Osteoblast (primary cell): ENCODE results near the gene HLA-G. TPM values are rescaled to one million over a fixed set of nuclear protein-coding genes. Genes with fewer than 3 reads are reported as not detected.
A peak's percentile ranks its signal among the peaks of the same experiment; 100 is the strongest.

ENCODE experiments used
- DNase-seq: peaks from one replicate; pipeline ENCODE4 v3.0.0; 2011; ENCODE audit warnings: low spot score, mixed read lengths; ENCODE audit not compliant: insufficient read length; ENCODE audit errors: missing footprints
- H2AFZ ChIP-seq: 2 replicates; pipeline ENCODE4 v1.6.0; 2011; ENCODE audit warnings: mild to moderate bottlenecking, low read length
- H3K27ac ChIP-seq: 2 replicates; pipeline ENCODE4 v1.5.1; 2011; ENCODE audit warnings: mild to moderate bottlenecking, low read depth, low read length, moderate library complexity
- H3K27me3 ChIP-seq: 2 replicates; pipeline ENCODE4 v1.6.0; 2012; ENCODE audit warnings: mild to moderate bottlenecking, control low read depth, inconsistent platforms, low read length, moderate library complexity; ENCODE audit not compliant: insufficient read depth
- H3K36me3 ChIP-seq: 2 replicates; pipeline ENCODE4 v1.5.1; 2011; ENCODE audit warnings: mild to moderate bottlenecking, low read length, control low read depth, moderate library complexity; ENCODE audit not compliant: insufficient read depth
- H3K4me1 ChIP-seq: 2 replicates; pipeline ENCODE4 v1.5.1; 2011; ENCODE audit warnings: mild to moderate bottlenecking, low read length, control low read depth, moderate library complexity; ENCODE audit not compliant: insufficient read depth
- H3K4me2 ChIP-seq: 2 replicates; pipeline ENCODE4 v1.6.0; 2011; ENCODE audit warnings: mild to moderate bottlenecking, low read length; ENCODE audit not compliant: insufficient read depth
- H3K4me3 ChIP-seq: fragments of 200-600 bp; sonication (generic); 3 replicates; pipeline ENCODE4 v1.5.1; 2012; ENCODE audit warnings: mild to moderate bottlenecking, low read length, inconsistent platforms; ENCODE audit not compliant: insufficient read depth
- H3K79me2 ChIP-seq: 2 replicates; pipeline ENCODE4 v1.6.0; 2012; ENCODE audit warnings: mild to moderate bottlenecking, low read length, control low read depth, inconsistent platforms; ENCODE audit not compliant: insufficient read depth
- H3K9me3 ChIP-seq: 2 replicates; pipeline ENCODE4 v1.5.1; 2011; ENCODE audit warnings: low read depth, low read length, control low read depth
- H4K20me1 ChIP-seq: 2 replicates; pipeline ENCODE4 v1.6.0; 2012; ENCODE audit warnings: mild to moderate bottlenecking, low read length, control low read depth; ENCODE audit not compliant: insufficient read depth
- total RNA-seq: library from RNA; depleted of rRNA; stranded (reverse); fragments of >200 nt; gene quantifications from 2 replicates; pipeline ENCODE4 v1.2.3, GENCODE V29; 2012
- TF ChIP-seq, protein P1 (sequence below): IDR thresholded peaks from 2 replicates; pipeline ENCODE4 v1.5.1; 2011; ENCODE audit warnings: mild to moderate bottlenecking, low read depth, low read length, moderate library complexity; ENCODE audit errors: extremely low read depth

HLA-G gene
- total RNA-seq, 1 donor, result not detected

DNA sequence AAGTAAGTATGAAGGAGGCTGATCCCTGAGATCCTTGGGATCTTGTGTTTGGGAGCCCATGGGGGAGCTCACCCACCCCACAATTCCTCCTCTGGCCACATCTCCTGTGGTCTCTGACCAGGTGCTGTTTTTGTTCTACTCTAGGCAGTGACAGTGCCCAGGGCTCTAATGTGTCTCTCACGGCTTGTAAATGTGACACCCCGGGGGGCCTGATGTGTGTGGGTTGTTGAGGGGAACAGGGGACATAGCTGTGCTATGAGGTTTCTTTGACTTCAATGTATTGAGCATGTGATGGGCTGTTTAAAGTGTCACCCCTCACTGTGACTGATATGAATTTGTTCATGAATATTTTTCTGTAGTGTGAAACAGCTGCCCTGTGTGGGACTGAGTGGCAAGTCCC, 2.8 kb downstream of the HLA-G start:
- H3K36me3 ChIP-seq, result no peaks in the 10 kb centered on the region
- no peaks in the 10 kb centered on the region for H3K79me2 ChIP-seq
- TF ChIP-seq, protein P1, sequence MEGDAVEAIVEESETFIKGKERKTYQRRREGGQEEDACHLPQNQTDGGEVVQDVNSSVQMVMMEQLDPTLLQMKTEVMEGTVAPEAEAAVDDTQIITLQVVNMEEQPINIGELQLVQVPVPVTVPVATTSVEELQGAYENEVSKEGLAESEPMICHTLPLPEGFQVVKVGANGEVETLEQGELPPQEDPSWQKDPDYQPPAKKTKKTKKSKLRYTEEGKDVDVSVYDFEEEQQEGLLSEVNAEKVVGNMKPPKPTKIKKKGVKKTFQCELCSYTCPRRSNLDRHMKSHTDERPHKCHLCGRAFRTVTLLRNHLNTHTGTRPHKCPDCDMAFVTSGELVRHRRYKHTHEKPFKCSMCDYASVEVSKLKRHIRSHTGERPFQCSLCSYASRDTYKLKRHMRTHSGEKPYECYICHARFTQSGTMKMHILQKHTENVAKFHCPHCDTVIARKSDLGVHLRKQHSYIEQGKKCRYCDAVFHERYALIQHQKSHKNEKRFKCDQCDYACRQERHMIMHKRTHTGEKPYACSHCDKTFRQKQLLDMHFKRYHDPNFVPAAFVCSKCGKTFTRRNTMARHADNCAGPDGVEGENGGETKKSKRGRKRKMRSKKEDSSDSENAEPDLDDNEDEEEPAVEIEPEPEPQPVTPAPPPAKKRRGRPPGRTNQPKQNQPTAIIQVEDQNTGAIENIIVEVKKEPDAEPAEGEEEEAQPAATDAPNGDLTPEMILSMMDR, result no peak
- no peaks in the 10 kb centered on the region for H4K20me1 ChIP-seq
- H3K27ac ChIP-seq, result no peak overlapping the region
- H3K9me3 ChIP-seq, result no peaks in the 10 kb centered on the region
- H3K4me3 ChIP-seq, result no peak overlapping the region
- H3K4me2 ChIP-seq, result no peak overlapping the region
- H3K4me1 ChIP-seq, result no peaks in the 10 kb centered on the region
- no peak for DNase-seq
- H3K27me3 ChIP-seq, result peaks cover 54% of the 10 kb centered on the region
- H2AFZ ChIP-seq, result no peak overlapping the region

DNA sequence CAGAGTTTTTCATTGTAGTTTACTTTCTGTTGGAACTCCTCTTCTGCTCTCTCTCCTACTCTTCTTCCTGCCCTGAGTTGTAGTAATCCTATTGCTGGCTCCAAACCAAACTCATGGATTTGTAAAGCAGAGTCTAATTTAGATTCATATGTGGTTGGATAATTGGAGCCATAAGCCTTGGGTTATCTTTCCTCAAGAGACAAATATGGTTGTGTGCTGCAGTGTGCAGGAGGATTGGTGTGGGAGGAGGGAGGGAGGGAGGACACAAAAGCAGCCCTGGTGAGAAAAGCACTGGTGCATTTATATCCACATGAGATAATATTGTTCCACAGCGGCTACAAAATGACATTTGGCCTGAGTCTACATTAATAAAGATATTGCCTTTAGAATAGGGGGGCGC, 4.2 kb downstream of the HLA-G start:
- H3K9me3 ChIP-seq, result no peaks in the 10 kb centered on the region
- no peak overlapping the region for H3K27ac ChIP-seq
- no peaks in the 10 kb centered on the region for H3K4me1 ChIP-seq
- TF ChIP-seq, protein P1, result no peak
- DNase-seq, result no peak
- H3K79me2 ChIP-seq, result no peaks in the 10 kb centered on the region
- peaks cover 51% of the 10 kb centered on the region for H3K27me3 ChIP-seq
- H3K4me2 ChIP-seq, result no peak overlapping the region
- H3K36me3 ChIP-seq, result no peaks in the 10 kb centered on the region
- H4K20me1 ChIP-seq, result no peaks in the 10 kb centered on the region
- no peak overlapping the region for H2AFZ ChIP-seq
- no peak overlapping the region for H3K4me3 ChIP-seq

DNA sequence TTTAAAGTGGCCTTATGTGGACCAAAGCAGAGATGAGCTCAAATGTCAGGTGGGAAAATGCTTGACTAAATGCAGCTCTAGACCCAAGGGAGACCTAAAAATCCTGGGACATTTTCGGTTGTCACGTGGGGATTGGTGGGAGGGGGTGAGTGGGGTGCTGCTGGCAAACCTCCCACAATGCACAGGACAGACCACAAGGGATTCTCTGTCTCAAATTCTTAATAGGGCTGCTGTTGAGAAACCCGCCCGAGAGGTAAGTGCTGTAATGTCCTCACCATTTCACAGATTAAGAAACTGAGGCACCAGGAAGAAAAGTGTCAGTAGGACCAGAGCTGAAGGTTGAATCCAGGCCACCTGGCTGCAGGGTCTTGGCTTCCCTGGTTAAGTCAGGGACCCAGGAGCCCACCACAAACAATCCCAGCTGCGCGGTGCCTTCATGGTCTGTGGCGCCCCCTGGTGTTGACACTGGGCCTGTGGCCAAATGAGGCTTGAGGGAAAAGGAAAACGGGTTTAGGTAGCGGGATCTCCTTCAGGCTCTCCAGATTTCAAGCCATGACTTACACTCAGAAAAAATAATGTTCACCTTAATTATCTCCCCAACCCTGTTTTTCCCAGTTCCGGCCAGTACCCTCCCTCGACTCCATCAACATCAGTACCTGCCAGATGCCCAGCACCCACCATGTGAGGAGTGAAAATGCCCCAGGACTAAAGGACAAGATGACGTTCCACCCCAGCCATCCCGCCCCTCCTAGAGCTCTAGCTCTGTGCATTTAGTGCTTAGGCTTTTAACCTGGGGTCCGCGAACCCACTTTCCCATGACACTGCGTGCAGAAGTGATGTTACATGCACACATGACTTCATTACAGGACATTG, 7.2 kb downstream of the HLA-G start:
- peaks cover 27% of the 10 kb centered on the region for H3K27me3 ChIP-seq
- H3K4me1 ChIP-seq, result no peaks in the 10 kb centered on the region
- no peaks in the 10 kb centered on the region for H3K36me3 ChIP-seq
- no peak overlapping the region for H3K4me2 ChIP-seq
- TF ChIP-seq, protein P1, result peak; percentile 80
- H3K27ac ChIP-seq, result no peak overlapping the region
- no peak for DNase-seq
- H3K79me2 ChIP-seq, result no peaks in the 10 kb centered on the region
- H3K9me3 ChIP-seq, result no peaks in the 10 kb centered on the region
- H4K20me1 ChIP-seq, result no peaks in the 10 kb centered on the region
- no peak overlapping the region for H2AFZ ChIP-seq
- no peak overlapping the region for H3K4me3 ChIP-seq

DNA sequence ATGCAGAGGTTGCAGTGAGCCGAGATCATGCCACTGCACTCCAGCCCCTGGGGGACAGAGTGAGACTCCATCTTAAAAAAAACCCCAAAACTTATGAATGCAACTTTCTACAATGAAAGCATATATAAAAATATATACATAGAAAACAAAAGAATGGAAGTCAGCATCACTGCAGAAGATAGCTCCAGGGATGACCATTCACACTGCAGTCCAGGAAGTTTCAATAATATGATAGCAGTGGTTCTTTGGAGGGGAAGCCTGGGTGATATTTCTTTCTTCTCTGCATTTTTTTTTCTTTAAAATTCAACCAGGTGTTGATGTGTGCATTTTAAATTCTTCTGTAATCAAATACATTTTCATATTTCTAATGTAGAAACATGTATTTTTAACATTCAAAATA, 12.3 kb downstream of the HLA-G start:
- TF ChIP-seq, protein P1, result no peak
- no peaks in the 10 kb centered on the region for H3K79me2 ChIP-seq
- no peaks in the 10 kb centered on the region for H3K4me1 ChIP-seq

More for the DNA sequence above, 12.3 kb downstream of the HLA-G start:
- no peak overlapping the region for H2AFZ ChIP-seq
- H3K36me3 ChIP-seq, result no peaks in the 10 kb centered on the region
- no peak for DNase-seq
- no peak overlapping the region for H3K27ac ChIP-seq
- peaks cover 24% of the 10 kb centered on the region for H3K27me3 ChIP-seq
- no peak overlapping the region for H3K4me3 ChIP-seq
- no peak overlapping the region for H3K4me2 ChIP-seq
- no peaks in the 10 kb centered on the region for H4K20me1 ChIP-seq
- no peaks in the 10 kb centered on the region for H3K9me3 ChIP-seq
